ENCODE results near the gene NEK1.

- TF ChIP-seq, protein P1, sequence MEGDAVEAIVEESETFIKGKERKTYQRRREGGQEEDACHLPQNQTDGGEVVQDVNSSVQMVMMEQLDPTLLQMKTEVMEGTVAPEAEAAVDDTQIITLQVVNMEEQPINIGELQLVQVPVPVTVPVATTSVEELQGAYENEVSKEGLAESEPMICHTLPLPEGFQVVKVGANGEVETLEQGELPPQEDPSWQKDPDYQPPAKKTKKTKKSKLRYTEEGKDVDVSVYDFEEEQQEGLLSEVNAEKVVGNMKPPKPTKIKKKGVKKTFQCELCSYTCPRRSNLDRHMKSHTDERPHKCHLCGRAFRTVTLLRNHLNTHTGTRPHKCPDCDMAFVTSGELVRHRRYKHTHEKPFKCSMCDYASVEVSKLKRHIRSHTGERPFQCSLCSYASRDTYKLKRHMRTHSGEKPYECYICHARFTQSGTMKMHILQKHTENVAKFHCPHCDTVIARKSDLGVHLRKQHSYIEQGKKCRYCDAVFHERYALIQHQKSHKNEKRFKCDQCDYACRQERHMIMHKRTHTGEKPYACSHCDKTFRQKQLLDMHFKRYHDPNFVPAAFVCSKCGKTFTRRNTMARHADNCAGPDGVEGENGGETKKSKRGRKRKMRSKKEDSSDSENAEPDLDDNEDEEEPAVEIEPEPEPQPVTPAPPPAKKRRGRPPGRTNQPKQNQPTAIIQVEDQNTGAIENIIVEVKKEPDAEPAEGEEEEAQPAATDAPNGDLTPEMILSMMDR (IDR thresholded peaks at IDR 0.05), result no peak
- no peak for TF ChIP-seq POLR2AphosphoS5 (IDR thresholded peaks at IDR 0.05)
- TF ChIP-seq POLR2A (IDR thresholded peaks at IDR 0.05), result no peak
Observed at GRCh38 chr4:169399976-169400767, 212.2 kb downstream of the NEK1 start.
